Keratinocyte (primary cell): ENCODE data around the gene FUT8. TPM values are rescaled to one million over a fixed set of nuclear protein-coding genes. Genes with fewer than 3 reads are reported as not detected.

Experiments
- DNase-seq: peaks from one replicate; pipeline ENCODE4 v3.0.0-alpha.2; 2011; ENCODE audit warnings: low read depth, missing footprints, low spot score
- FAIRE-seq: peaks from 2 replicates; lab custom pipeline; 2011; peaks lifted over from hg19 to GRCh38; lab: Jason Lieb, UNC
- H2AFZ ChIP-seq: 2 replicates; pipeline ENCODE4 v1.6.0; 2012; ENCODE audit warnings: low read length, control low read depth, inconsistent platforms; ENCODE audit not compliant: control insufficient read depth
- H3K27ac ChIP-seq: 2 replicates; pipeline ENCODE4 v1.5.1; 2011; ENCODE audit warnings: low read length; ENCODE audit not compliant: control insufficient read depth, insufficient read depth
- H3K27me3 ChIP-seq: 3 replicates; pipeline ENCODE4 v1.6.0; 2011; ENCODE audit warnings: low read length; ENCODE audit not compliant: control insufficient read depth, insufficient read depth; ENCODE audit errors: extremely low read depth
- H3K36me3 ChIP-seq, 2 experiments: 2 replicates in 1 of 2; 3 replicates in 1 of 2; pipeline ENCODE4 v1.5.1; 2011; ENCODE audit warnings: low read length in 2 of 2, mild to moderate bottlenecking in 1 of 2; ENCODE audit not compliant: control insufficient read depth in 2 of 2, insufficient read depth in 2 of 2; ENCODE audit errors: extremely low read depth in 1 of 2
- H3K4me1 ChIP-seq: 3 replicates; pipeline ENCODE4 v1.5.1; 2011; ENCODE audit warnings: low read length; ENCODE audit not compliant: control insufficient read depth, insufficient read depth; ENCODE audit errors: extremely low read depth
- H3K4me2 ChIP-seq: 3 replicates; pipeline ENCODE4 v1.6.0; 2011; ENCODE audit warnings: low read depth, low read length; ENCODE audit not compliant: control insufficient read depth, insufficient read depth; ENCODE audit errors: extremely low read depth
- H3K4me3 ChIP-seq, 3 experiments: fragments of 200-600 bp in 1 of 3; sonication (generic) in 1 of 3; 2 replicates in 2 of 3; 3 replicates in 1 of 3; pipeline ENCODE4 v1.5.1; 2011 to 2016; ENCODE audit warnings: low read length in 3 of 3, mild to moderate bottlenecking in 3 of 3, control low read depth in 2 of 3, inconsistent platforms in 1 of 3, low read depth in 1 of 3, mixed read lengths in 1 of 3, mixed run types in 1 of 3, moderate library complexity in 1 of 3; ENCODE audit not compliant: control insufficient read depth in 2 of 3, insufficient read depth in 2 of 3; ENCODE audit errors: extremely low read depth in 1 of 3
- H3K79me2 ChIP-seq: 2 replicates; pipeline ENCODE4 v1.6.0; 2012; ENCODE audit warnings: low read length; ENCODE audit not compliant: control insufficient read depth, insufficient read depth
- H3K9ac ChIP-seq: 3 replicates; pipeline ENCODE4 v1.6.0; 2011; ENCODE audit warnings: low read length; ENCODE audit not compliant: control insufficient read depth, insufficient read depth; ENCODE audit errors: extremely low read depth
- H3K9me1 ChIP-seq: 3 replicates; pipeline ENCODE4 v1.6.0; 2011; ENCODE audit warnings: low read length; ENCODE audit not compliant: control insufficient read depth, insufficient read depth; ENCODE audit errors: extremely low read depth
- H3K9me3 ChIP-seq: 2 replicates; pipeline ENCODE4 v1.5.1; 2012; ENCODE audit warnings: low read depth, low read length; ENCODE audit not compliant: control insufficient read depth
- H4K20me1 ChIP-seq: 3 replicates; pipeline ENCODE4 v1.6.0; 2011; ENCODE audit warnings: low read length; ENCODE audit not compliant: control insufficient read depth, insufficient read depth; ENCODE audit errors: extremely low read depth
- EZH2 ChIP-seq: IDR thresholded peaks from one replicate; pipeline ENCODE4 v1.6.1; 2012; ENCODE audit warnings: inconsistent platforms, mild to moderate bottlenecking, low read length, moderate library complexity
- dilution Hi-C: fragments of 300-500 bp; cut with MboI; formaldehyde crosslinking; loops from one replicate; pipeline ENCODE4 v1.7.0; 2020; ENCODE audit warnings: low sequenced_read_pairs; ENCODE audit not compliant: extremely low pct_ligation_motif_present
- polyA plus RNA-seq, 5 experiments: library from polyadenylated mRNA; depleted of rRNA in 3 of 5; stranded (reverse) in 3 of 5; stranded (forward) in 1 of 5; unstranded in 1 of 5; fragments of >200 nt; gene quantifications; 1 replicate in 1 of 5; 2 replicates in 3 of 5; 3 replicates in 1 of 5; pipeline versions ENCODE4 v1.2.1 to v1.2.3, GENCODE V29; 2011 to 2012; ENCODE audit warnings: missing spikeins in 2 of 5, low read depth in 1 of 5, low replicate concordance in 1 of 5
- TF ChIP-seq, protein P1 (sequence below), 3 experiments: IDR thresholded peaks in 1 of 3; conservative IDR thresholded peaks in 1 of 3; optimal IDR thresholded peaks in 1 of 3; 2 replicates in 2 of 3; 3 replicates in 1 of 3; pipeline versions ENCODE3 to v1.5.1; 2011; ENCODE audit warnings: low read length in 3 of 3, mild to moderate bottlenecking in 3 of 3, moderate library complexity in 2 of 3, control low read depth in 1 of 3, inconsistent platforms in 1 of 3; ENCODE audit not compliant: insufficient read depth in 2 of 3; ENCODE audit errors: extremely low read depth in 1 of 3

FUT8 gene
- polyA plus RNA-seq, 1 donor (not counting 4 experiments of a cell fraction or from before 2014, with no cell fraction given), result 12.5 TPM

DNA sequence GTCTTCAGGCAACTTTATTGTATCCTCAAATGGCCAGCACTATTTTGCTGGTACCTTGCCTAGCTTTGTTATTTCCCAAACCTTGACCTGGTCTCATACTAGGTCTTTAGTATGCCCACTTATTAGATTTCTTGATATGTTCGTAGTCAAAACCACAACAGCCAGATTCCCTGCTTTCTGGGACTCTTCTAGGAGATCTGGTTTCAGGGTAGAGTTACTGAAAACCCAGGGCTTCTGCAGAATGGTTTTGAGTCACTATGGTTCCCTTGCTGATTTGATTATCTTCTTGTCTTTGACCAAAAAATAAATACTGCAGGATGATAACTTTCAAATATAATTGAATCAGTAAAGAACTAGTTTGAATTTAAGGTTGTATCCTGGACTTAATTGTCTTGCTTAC, 211.2 kb downstream of the FUT8 start:
- no peak overlapping the region for H2AFZ ChIP-seq
- dilution Hi-C loops, result no loop called here
- H3K9me1 ChIP-seq, result no peaks in the 10 kb centered on the region
- H3K9me3 ChIP-seq, result no peaks in the 10 kb centered on the region
- no peaks in the 10 kb centered on the region for H3K27me3 ChIP-seq
- H3K27ac ChIP-seq, result no peak overlapping the region
- no peaks in the 10 kb centered on the region for H4K20me1 ChIP-seq
- no peaks in the 10 kb centered on the region for H3K4me1 ChIP-seq
- FAIRE-seq (no peak), DNase-seq (no peak)
- no peak overlapping the region for H3K4me3 ChIP-seq
- H3K36me3 ChIP-seq, result no peaks in the 10 kb centered on the region
- no peak overlapping the region for H3K4me2 ChIP-seq
- TF ChIP-seq EZH2, result no peak
- TF ChIP-seq, protein P1, sequence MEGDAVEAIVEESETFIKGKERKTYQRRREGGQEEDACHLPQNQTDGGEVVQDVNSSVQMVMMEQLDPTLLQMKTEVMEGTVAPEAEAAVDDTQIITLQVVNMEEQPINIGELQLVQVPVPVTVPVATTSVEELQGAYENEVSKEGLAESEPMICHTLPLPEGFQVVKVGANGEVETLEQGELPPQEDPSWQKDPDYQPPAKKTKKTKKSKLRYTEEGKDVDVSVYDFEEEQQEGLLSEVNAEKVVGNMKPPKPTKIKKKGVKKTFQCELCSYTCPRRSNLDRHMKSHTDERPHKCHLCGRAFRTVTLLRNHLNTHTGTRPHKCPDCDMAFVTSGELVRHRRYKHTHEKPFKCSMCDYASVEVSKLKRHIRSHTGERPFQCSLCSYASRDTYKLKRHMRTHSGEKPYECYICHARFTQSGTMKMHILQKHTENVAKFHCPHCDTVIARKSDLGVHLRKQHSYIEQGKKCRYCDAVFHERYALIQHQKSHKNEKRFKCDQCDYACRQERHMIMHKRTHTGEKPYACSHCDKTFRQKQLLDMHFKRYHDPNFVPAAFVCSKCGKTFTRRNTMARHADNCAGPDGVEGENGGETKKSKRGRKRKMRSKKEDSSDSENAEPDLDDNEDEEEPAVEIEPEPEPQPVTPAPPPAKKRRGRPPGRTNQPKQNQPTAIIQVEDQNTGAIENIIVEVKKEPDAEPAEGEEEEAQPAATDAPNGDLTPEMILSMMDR (optimal IDR thresholded peaks at IDR 0.05 in 1 of 3, IDR thresholded peaks at IDR 0.05 in 1 of 3, conservative IDR thresholded peaks at IDR 0.05 in 1 of 3; ENCODE audit: extremely low read depth in 1 of 3, insufficient read depth in 2 of 3, low read length in 3 of 3), result no peak
- H3K9ac ChIP-seq, result no peak overlapping the region
- no peaks in the 10 kb centered on the region for H3K79me2 ChIP-seq

DNA sequence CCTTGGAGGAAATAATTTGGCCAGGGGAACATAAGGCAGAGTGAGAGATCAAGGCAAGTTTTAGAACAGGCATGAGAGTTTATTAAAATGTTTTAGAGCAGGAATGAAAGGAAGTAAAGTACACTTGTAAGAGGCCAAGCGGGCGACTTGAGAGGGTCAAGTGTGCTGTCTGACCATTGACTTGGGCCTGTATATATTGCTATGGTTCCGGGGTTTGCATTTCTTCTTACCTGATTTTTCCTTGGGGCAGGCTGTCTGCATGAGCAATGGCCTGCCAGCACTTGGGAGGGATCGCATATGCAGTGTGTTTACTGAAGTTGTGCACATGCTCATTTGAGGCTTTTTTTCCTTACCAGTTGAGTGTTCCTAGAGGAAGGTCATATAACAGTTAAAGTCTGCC, 214.8 kb downstream of the FUT8 start:
- Histone ChIP-seq H3K4me1 (no peaks in the 10 kb centered on the region), H3K79me2 (no peaks in the 10 kb centered on the region), H3K4me3 (no peak overlapping the region), H3K36me3 (no peaks in the 10 kb centered on the region), H3K27me3 (no peaks in the 10 kb centered on the region), H3K9ac (no peak overlapping the region), H3K9me3 (no peaks in the 10 kb centered on the region), H2AFZ (no peak overlapping the region), H4K20me1 (no peaks in the 10 kb centered on the region), H3K27ac (no peak overlapping the region), H3K4me2 (no peak overlapping the region), H3K9me1 (no peaks in the 10 kb centered on the region)
- dilution Hi-C loops, result no loop called here
- DNase-seq (no peak), FAIRE-seq (no peak)
- TF ChIP-seq EZH2, result no peak
- TF ChIP-seq, protein P1 (optimal IDR thresholded peaks at IDR 0.05 in 1 of 3, IDR thresholded peaks at IDR 0.05 in 1 of 3, conservative IDR thresholded peaks at IDR 0.05 in 1 of 3; ENCODE audit: extremely low read depth in 1 of 3, insufficient read depth in 2 of 3, low read length in 3 of 3), result no peak
